ENCODE measurements around the gene CHID1.

DNA sequence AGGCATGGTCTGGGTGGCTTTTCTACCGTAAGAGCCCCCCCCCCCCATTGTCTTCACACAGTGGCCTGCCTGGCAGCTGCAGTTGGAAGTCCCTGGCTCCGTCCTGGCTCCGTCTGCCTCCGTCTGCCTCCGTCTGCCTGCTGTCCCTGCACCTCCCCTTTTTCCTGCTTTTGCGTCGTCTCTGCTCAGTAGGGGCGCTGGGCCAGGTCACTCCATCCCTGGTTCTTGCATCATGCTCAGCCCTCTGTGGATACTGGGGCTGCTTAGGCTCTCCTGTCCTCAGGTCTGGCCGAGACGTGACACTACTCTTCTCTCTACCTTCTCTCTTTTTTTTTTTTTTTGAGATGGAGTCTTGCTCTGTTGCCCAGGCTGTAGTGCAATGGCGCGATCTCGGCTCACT is 42.9 kb upstream of the CHID1 start:
- no peak for TF ChIP-seq POLR2A (IDR thresholded peaks at IDR 0.05; ENCODE audit: control extremely low read depth in 1 of 2, low read depth in 2 of 2, low read length in 2 of 2)
- TF ChIP-seq, protein P1, sequence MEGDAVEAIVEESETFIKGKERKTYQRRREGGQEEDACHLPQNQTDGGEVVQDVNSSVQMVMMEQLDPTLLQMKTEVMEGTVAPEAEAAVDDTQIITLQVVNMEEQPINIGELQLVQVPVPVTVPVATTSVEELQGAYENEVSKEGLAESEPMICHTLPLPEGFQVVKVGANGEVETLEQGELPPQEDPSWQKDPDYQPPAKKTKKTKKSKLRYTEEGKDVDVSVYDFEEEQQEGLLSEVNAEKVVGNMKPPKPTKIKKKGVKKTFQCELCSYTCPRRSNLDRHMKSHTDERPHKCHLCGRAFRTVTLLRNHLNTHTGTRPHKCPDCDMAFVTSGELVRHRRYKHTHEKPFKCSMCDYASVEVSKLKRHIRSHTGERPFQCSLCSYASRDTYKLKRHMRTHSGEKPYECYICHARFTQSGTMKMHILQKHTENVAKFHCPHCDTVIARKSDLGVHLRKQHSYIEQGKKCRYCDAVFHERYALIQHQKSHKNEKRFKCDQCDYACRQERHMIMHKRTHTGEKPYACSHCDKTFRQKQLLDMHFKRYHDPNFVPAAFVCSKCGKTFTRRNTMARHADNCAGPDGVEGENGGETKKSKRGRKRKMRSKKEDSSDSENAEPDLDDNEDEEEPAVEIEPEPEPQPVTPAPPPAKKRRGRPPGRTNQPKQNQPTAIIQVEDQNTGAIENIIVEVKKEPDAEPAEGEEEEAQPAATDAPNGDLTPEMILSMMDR (IDR thresholded peaks at IDR 0.05; ENCODE audit: control extremely low read depth in 1 of 3, insufficient read depth in 1 of 3, low read depth in 1 of 3, low read length in 3 of 3): no peak
- TF ChIP-seq PHF8 (conservative IDR thresholded peaks at IDR 0.05; ENCODE audit: low read depth, low read length): no peak
- TF ChIP-seq CREB1 (IDR thresholded peaks at IDR 0.05): no peak
- TF ChIP-seq HDAC2 (IDR thresholded peaks at IDR 0.05; ENCODE audit: borderline replicate concordance in 1 of 2, low read depth in 2 of 2, low read length in 2 of 2): no peak
